Anterior cingulate cortex (tissue), 58 donors: Measurements from ENCODE around the gene CYTH1.
"Not testable (repeated sequence)": the region's sequence is repeated elsewhere in the genome, so short reads cannot be mapped to it uniquely, and the experiment has no call there.

ENCODE experiments used
- DNase-seq, 58 donors: peaks; one replicate each; lab custom pipeline; 2025; lab: John Stamatoyannopoulos, UW

CYTH1 gene

GRCh38 chr17:78676412-78677302, 105.4 kb downstream of the CYTH1 start:
- DNase-seq = no peak

GRCh38 chr17:78675836-78676235, 106.2 kb downstream of the CYTH1 start:
- DNase-seq = no peak

GRCh38 chr17:78675316-78675616, 106.8 kb downstream of the CYTH1 start:
- no peak for DNase-seq

DNA sequence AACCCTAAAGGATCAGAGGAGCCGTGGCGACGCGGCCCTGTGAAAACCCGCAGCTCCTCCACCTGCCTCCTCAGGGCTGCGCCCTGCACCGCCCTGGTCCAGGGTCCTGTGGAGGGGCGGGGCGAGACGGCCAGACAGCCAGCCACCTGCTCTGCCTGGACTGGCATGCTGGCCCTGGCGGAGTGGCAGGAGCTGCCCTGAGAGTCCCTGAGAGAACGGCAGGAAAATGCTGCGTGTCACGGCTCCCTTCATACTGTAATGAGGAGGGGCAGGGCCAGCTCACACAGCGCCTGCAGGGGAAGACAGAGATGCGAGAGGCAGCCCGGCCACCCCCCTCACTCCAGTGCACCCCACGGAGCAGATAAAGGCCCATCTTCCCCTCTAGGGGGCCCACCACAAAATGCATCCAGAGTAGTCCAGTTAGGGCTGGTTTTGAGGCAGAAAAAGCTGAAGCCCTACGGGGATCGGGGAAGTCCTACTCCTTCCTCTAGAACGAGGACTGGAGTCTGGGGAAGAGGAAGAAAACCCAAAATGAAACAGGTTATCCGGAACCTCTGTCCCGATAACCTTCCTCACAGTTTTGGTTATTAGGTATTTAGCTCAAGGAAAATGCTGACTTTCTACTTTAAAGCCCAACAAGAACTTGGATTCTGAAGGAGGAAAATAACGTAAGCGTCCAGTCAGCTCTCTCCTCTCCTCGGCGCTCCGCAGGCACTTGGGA, 107.3 kb downstream of the CYTH1 start:
- DNase-seq = no peak

GRCh38 chr17:78674156-78674555, 107.9 kb downstream of the CYTH1 start:
- no peak for DNase-seq

GRCh38 chr17:78673395-78673794, 108.7 kb downstream of the CYTH1 start:
- no peak for DNase-seq

- no peak for DNase-seq
These were observed 109.2 kb downstream of the CYTH1 start for GRCh38 chr17:78672871-78673371.

GRCh38 chr17:78672005-78672404, 110.1 kb downstream of the CYTH1 start:
- no peak for DNase-seq

GRCh38 chr17:78671726-78672001, 110.4 kb downstream of the CYTH1 start:
- not testable (repeated sequence) for DNase-seq

DNA sequence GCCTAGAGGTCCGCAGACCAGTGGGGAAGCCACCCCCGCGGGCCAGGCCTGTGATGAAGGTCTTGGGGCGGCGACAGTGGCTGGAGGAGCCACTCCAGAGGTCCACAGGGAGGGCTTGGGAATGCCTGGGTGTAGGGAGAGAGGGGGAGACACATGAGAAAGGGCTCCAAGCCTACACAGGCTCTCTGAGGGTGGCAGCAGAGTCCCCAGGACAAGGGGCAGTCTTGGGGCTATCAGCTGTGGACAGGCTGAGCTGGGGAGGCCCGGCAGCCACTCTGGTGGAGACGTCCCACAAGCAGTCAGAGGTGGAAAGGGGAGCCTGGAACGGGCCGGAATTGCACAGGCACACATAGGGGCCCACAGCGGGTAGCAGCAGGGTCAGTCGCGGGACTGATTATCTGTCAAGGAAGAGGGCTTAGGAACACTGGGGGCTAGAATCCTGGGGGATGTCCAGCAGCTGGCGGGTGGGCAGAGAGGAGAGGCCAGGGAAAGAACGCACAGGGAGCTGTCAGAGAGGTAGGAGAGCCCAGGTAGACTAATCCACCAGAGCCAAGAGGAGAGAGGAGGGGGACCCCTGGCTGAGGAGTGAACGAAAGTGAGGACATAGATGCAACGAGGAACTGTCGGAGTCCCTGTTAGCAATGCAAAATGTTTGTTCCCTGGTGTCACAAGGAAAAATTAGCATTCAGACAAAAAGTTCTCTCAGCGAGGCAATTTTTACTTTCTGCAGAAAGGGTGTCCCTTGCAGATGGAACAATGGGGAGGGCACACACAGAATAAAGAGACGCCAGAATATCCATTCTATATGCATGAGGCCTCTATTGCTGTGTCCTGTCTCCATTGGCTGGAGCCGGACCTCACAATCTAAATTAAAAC, 111.0 kb downstream of the CYTH1 start:
- DNase-seq = peak in 1 of 58 donors; percentile 15

DNA sequence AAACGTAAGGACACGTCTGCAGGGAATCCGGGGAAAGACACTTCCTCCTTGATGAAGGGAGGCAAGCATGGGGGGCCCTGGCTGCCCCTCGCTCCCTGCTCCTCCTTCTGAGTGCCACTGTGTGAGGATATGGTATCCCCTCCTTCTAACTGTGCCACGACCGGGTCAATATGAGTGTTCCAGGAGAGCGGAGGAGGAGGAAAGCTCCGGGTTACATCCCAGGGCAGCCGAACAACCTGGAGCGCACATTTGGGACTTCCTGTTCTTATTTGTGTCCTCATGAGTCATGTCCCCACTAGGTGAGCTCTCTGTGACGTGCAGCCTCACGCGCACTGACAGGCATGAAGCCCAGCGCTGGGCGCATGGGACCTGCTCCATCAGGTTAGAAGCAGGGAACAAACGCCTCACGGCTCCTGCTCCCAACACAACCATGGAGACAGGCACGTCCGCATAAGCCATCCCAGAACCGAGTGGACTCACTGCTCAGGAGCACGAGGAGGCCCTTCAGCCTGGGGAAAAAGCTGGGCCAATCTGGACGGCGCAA, 112.0 kb downstream of the CYTH1 start:
- DNase-seq = no peak

GRCh38 chr17:78669256-78669974, 112.7 kb downstream of the CYTH1 start:
- no peak for DNase-seq

DNA sequence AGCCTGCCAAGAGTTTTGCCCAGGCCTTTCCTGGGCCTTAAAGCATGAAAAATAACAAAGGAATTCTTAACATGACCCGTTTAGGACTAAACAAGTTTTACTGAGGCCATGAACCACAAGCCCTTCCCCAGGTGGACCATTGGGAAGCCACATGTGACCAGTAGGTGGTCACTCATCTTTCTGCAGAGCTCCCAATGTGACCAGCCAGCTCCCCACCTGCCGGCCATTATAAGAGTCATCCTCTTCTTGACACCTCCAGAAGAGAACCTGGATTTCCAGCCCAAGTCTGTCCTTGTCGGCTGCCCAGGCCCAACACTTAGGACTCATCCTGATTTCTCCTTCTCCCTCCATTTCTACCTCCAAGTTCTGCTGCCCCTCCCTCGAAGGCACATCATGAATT, 113.2 kb downstream of the CYTH1 start:
- DNase-seq = no peak

DNA sequence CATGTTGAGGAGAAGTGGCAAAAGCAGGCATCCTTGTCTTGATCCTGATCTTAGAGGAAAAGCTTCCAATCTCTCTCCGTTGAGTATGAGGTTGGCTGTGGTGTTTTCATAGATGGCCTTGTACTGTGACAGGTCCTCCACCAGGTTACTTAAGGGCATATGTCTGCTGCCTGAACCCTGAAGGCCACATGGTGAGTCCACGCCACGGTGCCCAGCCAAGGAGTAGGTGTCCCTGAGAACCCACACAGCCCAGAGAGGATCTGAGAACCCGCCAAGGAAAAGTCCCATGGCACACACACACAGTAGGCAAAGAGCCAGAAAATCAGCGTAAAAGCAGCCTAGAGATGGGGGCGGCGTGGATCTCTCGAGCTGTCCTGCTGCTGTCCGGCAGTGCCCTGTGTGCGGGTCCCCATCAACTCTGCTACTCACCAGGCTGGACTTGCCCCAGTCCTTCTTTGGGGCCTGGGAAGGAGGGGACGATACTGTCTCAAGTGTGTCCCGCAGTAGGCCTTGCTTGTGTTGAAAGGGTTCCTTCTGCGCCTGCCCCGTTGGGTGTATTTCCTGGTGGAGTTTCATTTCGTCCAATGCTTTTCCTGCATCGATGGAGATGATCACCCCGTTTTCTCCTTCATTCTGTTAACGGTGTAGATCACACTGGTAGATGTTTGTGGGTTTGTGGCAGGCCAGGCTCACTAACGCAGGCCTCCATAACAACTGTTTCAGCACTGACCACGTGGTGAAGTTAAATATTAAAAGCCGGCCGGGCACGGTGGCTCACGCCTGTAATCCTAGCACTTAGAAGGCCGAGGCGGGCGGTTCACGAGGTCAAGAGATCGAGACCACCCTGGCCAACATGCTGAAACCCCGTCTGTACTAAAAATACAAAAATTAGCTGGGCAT, 114.1 kb downstream of the CYTH1 start:
- DNase-seq = no peak

DNA sequence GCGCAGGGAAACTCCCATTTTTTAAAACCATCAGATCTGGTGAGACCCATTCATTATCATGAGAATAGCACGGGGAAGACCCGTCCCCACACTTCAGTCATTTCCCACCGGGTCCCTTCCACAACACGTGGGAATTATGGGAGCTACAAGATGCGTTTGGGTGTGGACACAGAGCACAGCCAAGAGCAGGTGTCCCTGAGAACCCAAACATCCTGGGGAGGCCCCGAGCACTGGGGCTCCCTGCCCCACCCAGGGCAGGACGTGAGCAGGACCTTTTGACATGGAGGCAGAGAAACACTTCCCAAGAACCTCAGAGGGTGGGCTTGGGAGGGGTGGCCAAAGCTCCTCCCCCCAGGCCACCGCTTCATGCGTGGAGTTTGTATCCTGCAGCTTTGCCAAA, 115.0 kb downstream of the CYTH1 start:
- no peak for DNase-seq

- DNase-seq = peak in 3 of 58 donors; percentile 13 to 17 (median 16)
These were observed 115.8 kb downstream of the CYTH1 start for GRCh38 chr17:78665952-78666920.

GRCh38 chr17:78665387-78665951, 116.6 kb downstream of the CYTH1 start:
- DNase-seq = no peak
